Activated T-cell treated with anti-CD3 and anti-CD28 coated beads for 1 hour (primary cell): ENCODE measurements around the gene SPATA6.

ENCODE experiments used
- DNase-seq: peaks from one replicate; pipeline ENCODE4 v3.0.0-alpha.2; 2020; ENCODE audit warnings: low read depth

Gene SPATA6

GRCh38 chr1:48251821-48252220 is 220.2 kb downstream of the SPATA6 start:
- DNase-seq = no peak

- DNase-seq = no peak
Measured at GRCh38 chr1:48251323-48251722, 220.7 kb downstream of the SPATA6 start.

- no peak for DNase-seq
Measured at GRCh38 chr1:48250572-48250971, 221.4 kb downstream of the SPATA6 start.

- DNase-seq = no peak
Measured at GRCh38 chr1:48249868-48250267, 222.1 kb downstream of the SPATA6 start.

GRCh38 chr1:48248356-48248755 is 223.6 kb downstream of the SPATA6 start:
- DNase-seq = no peak

GRCh38 chr1:48246727-48247126 is 225.3 kb downstream of the SPATA6 start:
- DNase-seq = no peak
